Skeletal muscle satellite cell (primary cell): Measurements from ENCODE around the gene PRH1. TPM values are rescaled to one million over a fixed set of nuclear protein-coding genes. Genes with fewer than 3 reads are reported as not detected.

ENCODE experiments used
- H3K27me3 ChIP-seq: 2 replicates; pipeline ENCODE4 v1.7.0; 2013; ENCODE audit warnings: low read length; ENCODE audit not compliant: control insufficient read depth, insufficient read depth
- H3K36me3 ChIP-seq: 2 replicates; pipeline ENCODE4 v1.7.0; 2013; ENCODE audit warnings: mild to moderate bottlenecking, control low read depth, low read length; ENCODE audit not compliant: insufficient read depth
- H3K4me1 ChIP-seq: 2 replicates; pipeline ENCODE4 v1.7.0; 2013; ENCODE audit warnings: low read length; ENCODE audit not compliant: control insufficient read depth, insufficient read depth
- H3K4me2 ChIP-seq: 2 replicates; pipeline ENCODE4 v1.7.0; 2013; ENCODE audit warnings: mild to moderate bottlenecking, low read length
- H3K4me3 ChIP-seq: 2 replicates; pipeline ENCODE4 v1.7.0; 2013; ENCODE audit warnings: low read length
- H3K9ac ChIP-seq: 2 replicates; pipeline ENCODE4 v1.7.0; 2013; ENCODE audit warnings: mild to moderate bottlenecking, low read depth, low read length, moderate library complexity
- H3K9me3 ChIP-seq: replicated peaks from 2 replicates; pipeline ENCODE4 v1.7.0; 2013; ENCODE audit warnings: mild to moderate bottlenecking, control low read depth, low read length
- total RNA-seq: library from RNA; depleted of rRNA; stranded (reverse); fragments of >200 nt; gene quantifications from 2 replicates; pipeline ENCODE4 v1.2.3, GENCODE V29; 2012; rRNA removed

Gene PRH1
- 9.9 and 21.4 TPM in 2 replicates for total RNA-seq

DNA sequence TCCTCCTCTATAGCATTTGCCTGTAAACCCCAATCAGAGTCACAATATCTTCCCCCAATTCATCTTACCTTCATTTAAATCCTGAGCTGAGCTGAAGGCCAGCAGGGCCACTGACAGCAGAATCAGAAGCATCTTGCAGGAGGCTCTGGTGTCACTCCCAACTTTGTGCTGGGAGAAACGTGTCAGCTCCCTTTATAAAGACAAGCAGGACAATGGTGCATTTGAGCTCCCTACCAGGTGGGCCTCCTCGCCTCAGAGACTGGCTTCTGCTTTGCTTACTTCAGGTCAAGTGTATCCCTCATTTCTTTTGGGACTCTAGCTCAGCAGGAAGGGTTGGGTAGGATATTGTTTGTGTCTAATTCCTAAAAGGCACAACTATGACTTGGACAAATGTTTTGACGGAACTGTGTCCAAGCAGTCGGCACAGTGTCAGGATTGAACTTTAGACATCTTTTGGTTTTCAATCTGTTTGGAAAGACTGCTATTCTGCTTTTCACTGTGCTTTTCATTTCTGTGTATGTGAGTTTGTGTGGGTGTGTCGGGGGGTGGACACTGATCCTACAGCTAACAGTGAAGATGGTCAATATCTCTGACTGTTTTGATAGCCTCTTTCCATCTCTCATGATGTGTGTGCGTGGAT lies at the start of gene PRH1:
Gene PRH1, minus strand, starts transcription at position 170 of the 640 bp plus-strand sequence. Its CDS starts 38 bp downstream, at position 132.
- Histone ChIP-seq H3K27me3 (no peaks in the 10 kb centered on the region), H3K4me2 (no peak within 1 kb of the TSS), H3K9me3 (no peaks in the 10 kb centered on the region), H3K4me3 (no peak within 1 kb of the TSS), H3K4me1 (no peaks in the 10 kb centered on the region), H3K36me3 (no peaks in the 10 kb centered on the region), H3K9ac (no peak within 1 kb of the TSS)

DNA sequence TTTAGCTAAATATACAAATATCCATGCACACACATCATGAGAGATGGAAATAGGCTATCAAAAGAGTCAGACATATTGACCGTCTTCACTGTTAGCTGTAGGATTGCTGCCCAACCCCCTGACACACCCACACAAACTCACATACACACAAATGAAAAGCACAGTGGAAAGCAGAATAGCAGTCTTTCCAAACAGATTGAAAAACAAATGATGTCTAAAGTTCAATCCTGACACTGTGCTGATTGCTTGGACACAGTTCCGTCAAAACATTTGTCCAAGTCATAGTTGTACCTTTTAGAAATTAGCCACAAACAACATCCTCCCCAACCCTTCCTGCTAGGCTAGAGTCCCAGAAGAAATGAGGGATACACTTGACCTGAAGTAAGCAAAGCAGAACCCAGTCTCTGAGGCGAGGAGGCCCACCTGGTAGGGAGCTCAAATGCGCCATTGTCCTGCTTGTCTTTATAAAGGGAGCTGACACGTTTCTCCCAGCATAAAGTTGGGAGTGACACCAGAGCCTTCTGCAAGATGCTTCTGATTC lies 44.8 kb upstream of the PRH1 start, which contains the start of gene PRH2:
Gene PRH2, plus strand, starts transcription at position 491 of the 541 bp plus-strand sequence. Its CDS starts 38 bp downstream, at position 529.
- no peak within 1 kb of the TSS for H3K4me3 ChIP-seq
- no peaks in the 10 kb centered on the region for H3K4me1 ChIP-seq
- no peak within 1 kb of the TSS for H3K4me2 ChIP-seq
- H3K27me3 ChIP-seq, result no peaks in the 10 kb centered on the region
- no peaks in the 10 kb centered on the region for H3K36me3 ChIP-seq
- H3K9me3 ChIP-seq, result no peaks in the 10 kb centered on the region
- H3K9ac ChIP-seq, result no peak within 1 kb of the TSS

DNA sequence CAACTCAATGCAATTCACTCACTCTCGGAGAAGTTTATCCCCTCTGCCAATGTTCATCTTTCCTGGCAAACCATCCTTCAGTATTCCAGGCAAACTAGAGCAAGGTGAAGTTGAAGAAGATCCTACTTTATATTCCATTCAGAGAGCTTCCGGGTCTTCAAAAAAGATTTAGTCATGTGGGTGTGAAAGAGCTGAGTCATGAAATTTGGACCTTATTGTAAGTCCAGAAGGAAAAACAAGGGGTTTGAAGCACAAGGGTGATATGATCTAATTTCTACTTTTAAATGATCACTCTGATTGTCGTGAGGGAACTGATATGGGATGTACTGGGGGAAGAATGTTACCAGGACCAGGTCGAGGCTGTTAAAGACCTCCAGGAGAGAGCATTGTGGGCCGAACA lies 42.2 kb upstream of the PRH1 start:
- no peaks in the 10 kb centered on the region for H3K27me3 ChIP-seq
- no peaks in the 10 kb centered on the region for H3K9me3 ChIP-seq
- no peak overlapping the region for H3K4me3 ChIP-seq
- H3K9ac ChIP-seq, result no peak overlapping the region
- no peaks in the 10 kb centered on the region for H3K36me3 ChIP-seq
- H3K4me2 ChIP-seq, result no peak overlapping the region
- no peaks in the 10 kb centered on the region for H3K4me1 ChIP-seq

DNA sequence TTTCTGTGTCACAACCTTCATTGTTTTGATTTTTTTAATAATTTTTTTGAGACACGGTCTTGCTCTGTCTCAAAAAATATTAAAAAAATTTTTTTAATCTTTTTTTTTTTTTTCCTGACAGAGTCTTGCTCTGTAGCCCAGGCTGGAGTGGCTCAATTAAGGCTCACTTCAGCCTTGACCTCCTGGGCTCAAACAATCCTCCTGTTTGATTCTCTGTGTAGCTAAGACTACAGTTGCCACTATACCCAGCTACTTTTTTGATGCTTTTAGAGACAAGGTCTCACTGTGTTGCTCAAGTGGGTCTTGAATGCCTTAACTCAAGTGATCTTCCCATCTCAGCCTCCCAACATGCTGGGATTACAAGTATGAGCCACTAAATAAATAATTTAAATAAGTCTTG lies 35.8 kb upstream of the PRH1 start:
- Histone ChIP-seq H3K4me1 (no peaks in the 10 kb centered on the region), H3K4me3 (no peak overlapping the region), H3K4me2 (no peak overlapping the region), H3K27me3 (no peaks in the 10 kb centered on the region), H3K36me3 (no peaks in the 10 kb centered on the region), H3K9me3 (no peaks in the 10 kb centered on the region), H3K9ac (no peak overlapping the region)

DNA sequence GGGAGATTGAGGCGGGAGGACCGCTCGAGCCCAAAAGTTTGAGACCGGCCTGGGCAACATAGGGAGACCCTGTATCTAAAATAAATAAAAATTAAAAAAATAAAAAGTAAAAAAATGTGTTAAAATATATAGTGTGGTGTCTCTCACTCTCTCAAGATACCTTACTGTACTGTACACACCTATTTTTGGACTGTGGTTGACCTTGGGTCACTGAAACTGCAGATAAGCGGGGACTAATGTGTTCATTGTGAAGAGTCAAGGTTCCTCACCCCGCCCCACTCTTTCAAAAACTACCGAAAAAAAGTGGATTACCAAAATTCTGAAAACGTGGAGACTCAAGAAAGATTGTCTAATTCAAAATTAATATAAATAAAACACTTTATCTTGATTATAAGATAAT lies 26.3 kb upstream of the PRH1 start:
- Histone ChIP-seq H3K4me3 (no peak overlapping the region), H3K4me1 (no peaks in the 10 kb centered on the region), H3K9me3 (no peaks in the 10 kb centered on the region), H3K9ac (no peak overlapping the region), H3K4me2 (no peak overlapping the region), H3K27me3 (no peaks in the 10 kb centered on the region), H3K36me3 (no peaks in the 10 kb centered on the region)

DNA sequence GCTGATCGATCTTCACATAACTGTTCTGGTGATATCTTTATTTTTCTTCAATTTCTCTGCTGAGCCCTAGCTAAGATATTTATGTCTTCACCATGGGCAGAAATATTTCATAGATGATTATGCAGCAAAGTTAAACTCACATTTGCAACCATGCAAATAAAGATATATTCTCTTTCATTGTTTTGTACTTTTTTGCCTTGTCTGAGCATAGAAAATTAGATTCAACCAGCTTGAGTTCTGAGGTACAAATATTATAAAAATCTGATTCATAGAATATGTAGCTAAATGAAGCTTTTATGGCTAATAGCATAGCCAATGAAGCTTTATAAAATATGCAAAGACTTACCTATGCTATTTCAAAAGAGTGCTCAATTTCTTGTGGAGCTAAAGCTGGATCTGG lies 25.4 kb upstream of the PRH1 start, which contains the start of gene TAS2R13:
Gene TAS2R13, minus strand, starts transcription at position 101 of the 400 bp plus-strand sequence. CDS start 264 bp downstream, outside the sequence.
- Histone ChIP-seq H3K27me3 (no peaks in the 10 kb centered on the region), H3K4me2 (no peak within 1 kb of the TSS), H3K36me3 (no peaks in the 10 kb centered on the region), H3K9ac (no peak within 1 kb of the TSS), H3K9me3 (no peaks in the 10 kb centered on the region), H3K4me3 (no peak within 1 kb of the TSS), H3K4me1 (no peaks in the 10 kb centered on the region)

DNA sequence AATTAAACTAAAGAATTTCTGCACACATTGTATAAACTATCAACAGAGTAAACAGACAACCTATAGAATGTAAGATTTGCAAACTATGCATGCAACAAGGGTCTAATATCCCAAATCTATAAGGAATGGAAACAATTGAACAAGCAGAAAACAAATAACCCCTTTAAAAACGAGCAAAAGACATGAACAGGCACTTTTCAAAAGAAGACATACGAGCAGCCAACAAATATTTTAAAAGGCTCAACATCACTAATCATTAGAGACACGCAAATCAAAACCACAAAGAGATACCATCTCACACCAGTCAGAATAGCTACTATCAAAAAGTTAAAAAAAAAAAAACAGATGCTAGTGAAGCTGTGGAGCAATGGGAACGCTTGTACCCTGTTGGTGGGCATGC lies 20.6 kb upstream of the PRH1 start:
- Histone ChIP-seq H3K9me3 (no peaks in the 10 kb centered on the region), H3K4me2 (no peak overlapping the region), H3K4me1 (no peaks in the 10 kb centered on the region), H3K27me3 (no peaks in the 10 kb centered on the region), H3K4me3 (no peak overlapping the region), H3K36me3 (no peaks in the 10 kb centered on the region), H3K9ac (no peak overlapping the region)

DNA sequence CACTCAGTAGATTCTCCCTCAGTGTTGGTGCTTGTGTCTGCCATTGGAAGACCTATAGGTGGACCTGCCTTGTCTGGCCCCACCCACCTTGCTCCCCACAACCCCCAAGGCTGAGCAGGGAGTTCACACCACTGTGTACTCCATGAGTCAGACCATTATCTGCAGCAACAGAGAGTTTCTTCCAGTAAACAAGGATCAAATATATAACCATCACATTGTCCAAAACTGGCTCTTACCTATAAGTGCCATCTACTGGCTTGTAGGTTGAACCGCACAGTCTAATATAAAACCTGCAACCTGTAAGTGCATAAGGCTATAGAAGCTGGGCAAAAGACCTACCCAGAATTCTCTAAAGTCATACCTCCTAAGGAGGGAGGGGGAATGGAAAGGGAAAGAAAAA lies 17.4 kb upstream of the PRH1 start:
- H3K27me3 ChIP-seq, result no peaks in the 10 kb centered on the region
- no peaks in the 10 kb centered on the region for H3K36me3 ChIP-seq
- no peak overlapping the region for H3K4me3 ChIP-seq
- no peaks in the 10 kb centered on the region for H3K9me3 ChIP-seq
- H3K4me2 ChIP-seq, result no peak overlapping the region
- H3K4me1 ChIP-seq, result no peaks in the 10 kb centered on the region
- no peak overlapping the region for H3K9ac ChIP-seq

DNA sequence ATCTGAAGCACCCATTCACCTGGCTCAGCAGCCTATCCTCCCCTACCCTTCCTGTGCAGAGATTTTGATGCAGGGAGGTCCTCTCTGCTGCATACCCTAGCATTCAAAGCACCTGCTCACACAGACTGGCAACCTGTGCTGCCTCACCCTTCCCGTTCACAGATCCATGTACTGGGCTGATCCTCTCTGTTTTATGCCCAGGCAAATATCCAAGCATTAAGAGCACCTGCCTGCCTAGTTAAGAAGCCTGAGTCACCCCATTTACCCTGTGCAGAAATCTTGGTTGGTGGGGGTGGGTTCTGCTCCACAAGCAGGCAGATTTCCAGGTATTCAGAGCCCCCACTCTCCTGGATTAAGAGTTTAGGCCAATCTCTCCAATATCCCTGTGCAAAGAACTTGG lies 16.9 kb upstream of the PRH1 start:
- Histone ChIP-seq H3K4me2 (no peak overlapping the region), H3K9ac (no peak overlapping the region), H3K9me3 (no peaks in the 10 kb centered on the region), H3K4me1 (no peaks in the 10 kb centered on the region), H3K27me3 (no peaks in the 10 kb centered on the region), H3K36me3 (no peaks in the 10 kb centered on the region), H3K4me3 (no peak overlapping the region)

DNA sequence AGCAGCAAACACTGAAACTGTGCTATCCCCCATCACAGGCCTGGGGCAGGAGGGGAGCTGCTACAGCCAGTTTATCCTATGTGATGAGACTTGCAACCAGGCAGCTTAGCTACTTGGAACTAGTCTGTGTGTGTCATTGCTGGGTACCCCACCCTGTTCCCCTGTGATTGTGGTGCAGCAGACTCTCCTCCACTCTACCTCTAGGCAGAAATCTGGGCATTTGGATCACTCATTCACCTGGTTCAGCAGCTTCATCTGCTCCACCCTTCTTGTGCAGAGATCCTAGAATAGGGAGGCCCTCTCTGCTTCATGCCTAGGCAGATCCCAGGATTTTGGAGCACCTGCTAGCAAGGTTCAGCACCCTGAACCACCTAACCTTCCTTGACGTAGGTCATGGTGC lies 16.5 kb upstream of the PRH1 start:
- Histone ChIP-seq H3K4me3 (no peak overlapping the region), H3K9me3 (no peaks in the 10 kb centered on the region), H3K4me2 (no peak overlapping the region), H3K36me3 (no peaks in the 10 kb centered on the region), H3K27me3 (no peaks in the 10 kb centered on the region), H3K4me1 (no peaks in the 10 kb centered on the region), H3K9ac (no peak overlapping the region)

DNA sequence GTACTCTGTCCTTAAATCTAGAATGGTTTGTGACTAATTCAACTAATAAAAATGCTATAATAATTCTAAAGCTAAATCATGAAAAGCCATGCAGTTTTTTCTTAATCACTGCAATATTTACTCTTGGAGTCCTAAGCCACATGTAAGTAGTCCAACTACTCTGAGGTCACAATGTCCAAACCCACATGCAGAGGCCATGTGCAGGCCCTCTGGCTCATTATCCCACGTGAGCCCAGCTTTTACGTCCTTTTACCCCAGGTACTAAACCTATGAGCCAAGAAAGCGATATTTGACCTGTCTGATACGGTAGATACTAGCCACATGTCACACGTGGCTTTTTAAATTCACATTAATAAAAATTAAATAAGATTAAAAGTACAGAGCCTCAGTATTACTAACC lies 12.8 kb upstream of the PRH1 start:
- no peak overlapping the region for H3K9ac ChIP-seq
- no peaks in the 10 kb centered on the region for H3K4me1 ChIP-seq
- H3K27me3 ChIP-seq, result no peaks in the 10 kb centered on the region
- H3K4me2 ChIP-seq, result no peak overlapping the region
- no peak overlapping the region for H3K4me3 ChIP-seq
- H3K36me3 ChIP-seq, result no peaks in the 10 kb centered on the region
- no peaks in the 10 kb centered on the region for H3K9me3 ChIP-seq

DNA sequence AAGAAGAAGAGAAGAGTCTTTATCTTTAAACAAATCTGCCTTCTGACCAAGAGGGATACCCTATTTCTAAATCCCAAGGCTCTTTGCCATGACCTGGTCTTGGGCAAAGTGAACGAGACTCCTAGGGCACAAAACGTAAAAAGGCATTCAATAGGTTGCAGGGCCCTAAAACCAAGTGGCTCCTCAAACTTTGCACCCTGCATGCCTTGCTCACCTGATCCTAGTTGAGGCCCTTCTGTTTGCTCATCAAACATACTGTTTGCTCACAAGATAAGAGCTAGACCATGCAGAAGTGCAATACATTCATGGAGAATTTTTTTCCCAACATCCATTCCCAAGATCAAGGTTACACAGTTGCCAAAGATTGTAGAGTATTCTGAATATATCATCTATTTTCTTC lies 7.9 kb upstream of the PRH1 start:
- Histone ChIP-seq H3K36me3 (no peaks in the 10 kb centered on the region), H3K4me1 (no peaks in the 10 kb centered on the region), H3K9ac (no peak overlapping the region), H3K4me2 (no peak overlapping the region), H3K4me3 (no peak overlapping the region), H3K27me3 (no peaks in the 10 kb centered on the region), H3K9me3 (no peaks in the 10 kb centered on the region)
